Gastroesophageal sphincter (tissue), 3 donors: ENCODE measurements around the gene PAK2.

Experiments used
- CTCF ChIP-seq, 4 experiments: fragments of 200-600 bp in 2 of 4; fragments of 450-650 bp in 2 of 4; sonication (generic) in 1 of 4; IDR thresholded peaks; one replicate each; pipeline ENCODE4 v1.5.1; 2017 to 2019; ENCODE audit warnings: antibody characterized with exemption in 4 of 4, mild to moderate bottlenecking in 2 of 4, moderate library complexity in 2 of 4
- EP300 ChIP-seq: sonication (generic); formaldehyde crosslinking; IDR thresholded peaks from one replicate; pipeline ENCODE4 v1.6.1; 2017; ENCODE audit warnings: antibody characterized with exemption, mild to moderate bottlenecking
- POLR2A ChIP-seq, 2 donors: fragments of 450-650 bp; IDR thresholded peaks; one replicate each; pipeline ENCODE4 v1.6.1; 2017; ENCODE audit warnings: antibody characterized with exemption in 2 of 2, mild to moderate bottlenecking in 2 of 2, moderate library complexity in 1 of 2
- POLR2AphosphoS5 ChIP-seq: sonication (generic); formaldehyde crosslinking; IDR thresholded peaks from one replicate; pipeline ENCODE4 v1.6.1; 2017; ENCODE audit warnings: antibody characterized with exemption

- no peak for TF ChIP-seq CTCF (IDR thresholded peaks at IDR 0.05)
- no peak for TF ChIP-seq POLR2A (IDR thresholded peaks at IDR 0.05)
- TF ChIP-seq POLR2AphosphoS5: no peak
- TF ChIP-seq EP300: no peak
Observed at GRCh38 chr3:196741249-196741889, 1.7 kb downstream of the PAK2 start.
